ENCODE measurements around the gene HRAS. TPM values are rescaled to one million over a fixed set of nuclear protein-coding genes. Genes with fewer than 3 reads are reported as not detected.

The HRAS gene
- total RNA-seq, 1 experiment from 2014 or later: 123 TPM

GRCh38 chr11:544817-545166, 9.4 kb upstream of the HRAS start:
- Mint-ChIP-seq H3K27ac (ENCODE audit: low read depth, unreplicated experiment) (no peak overlapping the region), H3K27me3 (ENCODE audit: insufficient read depth, unreplicated experiment) (no peaks in the 10 kb centered on the region), H3K36me3 (ENCODE audit: insufficient read depth, unreplicated experiment) (peaks cover 5% of the 10 kb centered on the region), H3K9me3 (ENCODE audit: unreplicated experiment) (no peaks in the 10 kb centered on the region), H3K4me1 (ENCODE audit: insufficient read depth, unreplicated experiment) (no peaks in the 10 kb centered on the region), H3K4me3 (ENCODE audit: unreplicated experiment) (no peak overlapping the region)
- intact Hi-C loops (cut with micrococcal nuclease): no loop called here
- ChIA-PET CTCF (interaction anchor here (1.4 kb wide), 1 partner anchor 9 kb away, joined by 6 read pairs; the partner anchor contains the start of gene HRAS), POLR2A (interaction anchor here (1.0 to 1.3 kb wide), 3 partner anchors 9 to 152 kb away, joined by 3 to 4 read pairs (median 3); no protein-coding TSS in a partner anchor)
- no TSS peak for BruUV-seq (replicated peaks)
- no peak for DNase-seq (ENCODE audit: unreplicated experiment)
- TF ChIP-seq, protein P1, sequence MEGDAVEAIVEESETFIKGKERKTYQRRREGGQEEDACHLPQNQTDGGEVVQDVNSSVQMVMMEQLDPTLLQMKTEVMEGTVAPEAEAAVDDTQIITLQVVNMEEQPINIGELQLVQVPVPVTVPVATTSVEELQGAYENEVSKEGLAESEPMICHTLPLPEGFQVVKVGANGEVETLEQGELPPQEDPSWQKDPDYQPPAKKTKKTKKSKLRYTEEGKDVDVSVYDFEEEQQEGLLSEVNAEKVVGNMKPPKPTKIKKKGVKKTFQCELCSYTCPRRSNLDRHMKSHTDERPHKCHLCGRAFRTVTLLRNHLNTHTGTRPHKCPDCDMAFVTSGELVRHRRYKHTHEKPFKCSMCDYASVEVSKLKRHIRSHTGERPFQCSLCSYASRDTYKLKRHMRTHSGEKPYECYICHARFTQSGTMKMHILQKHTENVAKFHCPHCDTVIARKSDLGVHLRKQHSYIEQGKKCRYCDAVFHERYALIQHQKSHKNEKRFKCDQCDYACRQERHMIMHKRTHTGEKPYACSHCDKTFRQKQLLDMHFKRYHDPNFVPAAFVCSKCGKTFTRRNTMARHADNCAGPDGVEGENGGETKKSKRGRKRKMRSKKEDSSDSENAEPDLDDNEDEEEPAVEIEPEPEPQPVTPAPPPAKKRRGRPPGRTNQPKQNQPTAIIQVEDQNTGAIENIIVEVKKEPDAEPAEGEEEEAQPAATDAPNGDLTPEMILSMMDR (IDR thresholded peaks at IDR 0.05; ENCODE audit: unreplicated experiment): no peak

DNA sequence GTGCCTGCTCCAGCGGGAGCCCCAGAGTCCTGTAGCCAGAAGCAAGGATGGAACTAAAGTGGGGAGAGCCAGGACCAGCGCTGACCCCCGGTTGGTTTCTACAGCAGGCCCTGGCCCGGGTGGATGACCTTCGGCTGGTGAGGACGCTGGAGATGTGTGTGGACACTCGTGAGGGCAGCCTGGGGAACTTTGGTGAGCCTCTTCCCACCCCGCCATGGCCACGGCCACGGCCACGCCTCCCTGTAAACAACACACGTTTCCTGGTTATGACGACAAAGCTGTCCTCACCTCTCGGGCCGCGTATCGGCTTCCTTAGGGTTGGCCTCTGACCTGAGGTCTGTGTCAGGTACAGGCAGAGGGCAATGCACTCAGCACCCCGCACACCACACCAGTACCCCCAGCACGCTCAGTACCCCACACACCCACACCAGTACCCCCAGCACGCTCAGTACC, 6.1 kb upstream of the HRAS start:
- Mint-ChIP-seq H3K36me3 (ENCODE audit: insufficient read depth, unreplicated experiment) (peaks cover 11% of the 10 kb centered on the region), H3K27me3 (ENCODE audit: insufficient read depth, unreplicated experiment) (no peaks in the 10 kb centered on the region), H3K27ac (ENCODE audit: low read depth, unreplicated experiment) (no peak overlapping the region), H3K4me1 (ENCODE audit: insufficient read depth, unreplicated experiment) (no peaks in the 10 kb centered on the region), H3K4me3 (ENCODE audit: unreplicated experiment) (no peak overlapping the region), H3K9me3 (ENCODE audit: unreplicated experiment) (no peaks in the 10 kb centered on the region)
- intact Hi-C loops (cut with micrococcal nuclease): no loop called here
- no peak for DNase-seq (ENCODE audit: unreplicated experiment)
- TF ChIP-seq, protein P1 (IDR thresholded peaks at IDR 0.05; ENCODE audit: unreplicated experiment): no peak
- BruUV-seq (replicated peaks): no TSS peak
- POLR2A ChIA-PET: no interaction called here
- CTCF ChIA-PET: no interaction called here

GRCh38 chr11:540583-541432, 5.4 kb upstream of the HRAS start:
- intact Hi-C loops (cut with micrococcal nuclease): no loop called here
- BruUV-seq (replicated peaks): no TSS peak
- Mint-ChIP-seq H3K27me3 (ENCODE audit: insufficient read depth, unreplicated experiment) (no peaks in the 10 kb centered on the region), H3K4me3 (ENCODE audit: unreplicated experiment) (no peak overlapping the region), H3K9me3 (ENCODE audit: unreplicated experiment) (no peaks in the 10 kb centered on the region), H3K36me3 (ENCODE audit: insufficient read depth, unreplicated experiment) (peaks cover 11% of the 10 kb centered on the region), H3K4me1 (ENCODE audit: insufficient read depth, unreplicated experiment) (no peaks in the 10 kb centered on the region), H3K27ac (ENCODE audit: low read depth, unreplicated experiment) (no peak overlapping the region)
- POLR2A ChIA-PET: interaction anchor here (0.9 kb wide), 1 partner anchor 19 kb away, joined by 5 read pairs; no protein-coding TSS in a partner anchor
- no peak for DNase-seq (ENCODE audit: unreplicated experiment)
- TF ChIP-seq, protein P1 (IDR thresholded peaks at IDR 0.05; ENCODE audit: unreplicated experiment): no peak
- CTCF ChIA-PET: no interaction called here

- CTCF ChIA-PET: interaction anchor here (0.6 kb wide), 1 partner anchor 21 kb away, joined by 3 read pairs; no protein-coding TSS in a partner anchor
Observed at GRCh38 chr11:539971-540481, 4.7 kb upstream of the HRAS start.

More at GRCh38 chr11:539971-540481, 4.7 kb upstream of the HRAS start:
- TF ChIP-seq, protein P1 (IDR thresholded peaks at IDR 0.05; ENCODE audit: unreplicated experiment): no peak
- POLR2A ChIA-PET: interaction anchor here (0.9 to 1.2 kb wide), 2 partner anchors 15 to 20 kb away, joined by 5 read pairs; no protein-coding TSS in a partner anchor
- Mint-ChIP-seq H3K27ac (ENCODE audit: low read depth, unreplicated experiment) (no peak overlapping the region), H3K36me3 (ENCODE audit: insufficient read depth, unreplicated experiment) (peaks cover 11% of the 10 kb centered on the region), H3K4me1 (ENCODE audit: insufficient read depth, unreplicated experiment) (no peaks in the 10 kb centered on the region), H3K9me3 (ENCODE audit: unreplicated experiment) (no peaks in the 10 kb centered on the region), H3K4me3 (ENCODE audit: unreplicated experiment) (no peak overlapping the region), H3K27me3 (ENCODE audit: insufficient read depth, unreplicated experiment) (no peaks in the 10 kb centered on the region)
- DNase-seq (ENCODE audit: unreplicated experiment): no peak
- no TSS peak for BruUV-seq (replicated peaks)
- intact Hi-C loops (cut with micrococcal nuclease): no loop called here
